GM21737 (cell line): ENCODE measurements around the gene NCS1.

Source experiments
- ATAC-seq: cut with Tn5 transposase; IDR thresholded peaks from one replicate; pipeline ENCODE4 v1.9.1; 2021; ENCODE audit warnings: mild to moderate bottlenecking, moderate library complexity; ENCODE audit not compliant: unreplicated experiment

NCS1 gene

GRCh38 chr9:130147198-130147597, 25.0 kb upstream of the NCS1 start:
- ATAC-seq, result no peak

GRCh38 chr9:130147910-130148309, 24.3 kb upstream of the NCS1 start:
- no peak for ATAC-seq

DNA sequence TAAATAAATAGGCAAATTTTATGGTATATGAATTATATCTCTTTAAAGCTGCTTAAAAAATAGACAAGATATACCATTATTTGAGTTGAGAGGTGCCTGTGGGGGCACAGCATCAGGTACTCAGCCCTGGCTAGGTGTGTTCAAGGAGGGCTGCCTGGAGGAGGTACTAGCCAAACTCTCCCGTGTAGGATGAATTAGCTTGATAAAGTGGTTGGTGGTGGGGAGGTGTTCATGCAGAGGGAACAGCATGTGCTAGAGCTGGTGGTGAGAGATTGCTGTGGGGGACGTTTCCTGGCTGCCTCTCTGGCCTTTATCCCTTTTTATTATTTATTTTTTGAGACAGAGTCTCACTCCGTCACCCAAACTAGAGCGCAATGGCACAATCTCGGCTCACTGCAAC, 23.2 kb upstream of the NCS1 start:
- ATAC-seq, result no peak

DNA sequence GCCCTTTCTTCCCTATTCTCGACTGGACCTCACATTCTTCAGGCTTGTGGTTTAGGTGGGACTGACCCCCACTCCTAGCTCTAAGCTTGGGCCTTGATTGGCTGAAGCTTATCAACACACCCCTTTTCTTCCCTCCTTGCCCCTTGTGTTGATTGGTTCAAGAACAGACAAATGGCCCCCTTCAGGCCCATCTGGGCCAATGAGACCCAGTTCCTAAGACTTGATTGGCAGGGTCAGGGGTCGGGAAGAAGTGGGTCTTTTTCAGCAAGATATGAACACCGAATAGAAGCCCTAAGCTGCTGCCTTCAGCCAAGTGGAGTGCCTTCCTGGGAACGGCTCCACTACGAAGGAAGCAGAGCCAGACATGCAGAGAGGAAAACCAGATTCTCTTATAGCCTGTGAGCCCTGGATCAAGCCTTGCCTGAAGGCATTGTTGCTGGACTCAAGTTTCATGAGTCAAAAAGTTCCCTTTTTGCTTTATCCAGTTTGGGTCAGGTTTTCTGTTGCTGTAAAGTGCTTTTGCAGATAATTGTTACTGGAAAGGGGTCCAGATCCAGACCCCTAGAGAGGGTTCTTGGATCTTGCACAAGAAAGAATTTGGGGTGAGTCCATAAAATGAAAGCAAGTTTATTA, 22.4 kb upstream of the NCS1 start:
- ATAC-seq, result no peak

- ATAC-seq, result no peak
Measured at GRCh38 chr9:130150779-130151382, 21.3 kb upstream of the NCS1 start.

DNA sequence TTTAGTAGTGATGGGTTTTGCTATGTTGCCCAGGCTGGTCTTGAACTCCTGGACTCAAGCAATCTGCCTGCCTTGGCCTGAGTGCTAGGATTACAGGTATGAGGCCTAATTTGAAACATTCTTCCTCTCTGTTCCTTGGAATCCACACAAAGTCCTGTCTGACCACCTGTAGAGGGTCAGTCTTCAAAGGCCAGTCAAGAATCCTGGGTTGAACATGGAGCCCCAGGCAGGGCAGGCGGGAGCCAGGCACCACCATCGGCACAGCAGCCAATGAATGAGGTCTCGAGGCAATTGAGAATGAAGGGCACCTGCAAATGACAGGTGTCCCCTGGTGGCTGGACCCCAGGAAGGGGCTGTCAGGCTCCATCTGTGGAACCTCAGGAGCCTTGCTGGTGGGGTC, 17.4 kb upstream of the NCS1 start:
- no peak for ATAC-seq

DNA sequence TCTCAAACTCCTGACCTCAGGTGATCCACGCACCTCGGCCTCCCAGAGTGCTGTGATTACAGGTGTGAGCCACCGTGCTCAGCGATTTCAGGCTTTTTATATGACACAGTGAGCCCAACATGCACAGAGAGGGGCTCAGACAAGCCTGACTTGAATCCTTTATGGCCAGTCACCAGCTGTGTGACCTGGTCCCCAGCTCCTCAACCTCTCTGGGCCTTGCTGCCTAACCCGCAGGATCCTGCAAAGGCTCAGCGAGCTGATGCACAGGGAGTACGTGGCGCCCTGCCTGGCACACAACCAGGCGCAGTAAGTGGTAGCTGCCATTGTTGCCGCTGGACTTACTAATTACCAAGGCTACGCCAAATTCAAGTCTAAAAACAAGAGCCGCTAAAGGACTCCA, 16.6 kb upstream of the NCS1 start:
- no peak for ATAC-seq

DNA sequence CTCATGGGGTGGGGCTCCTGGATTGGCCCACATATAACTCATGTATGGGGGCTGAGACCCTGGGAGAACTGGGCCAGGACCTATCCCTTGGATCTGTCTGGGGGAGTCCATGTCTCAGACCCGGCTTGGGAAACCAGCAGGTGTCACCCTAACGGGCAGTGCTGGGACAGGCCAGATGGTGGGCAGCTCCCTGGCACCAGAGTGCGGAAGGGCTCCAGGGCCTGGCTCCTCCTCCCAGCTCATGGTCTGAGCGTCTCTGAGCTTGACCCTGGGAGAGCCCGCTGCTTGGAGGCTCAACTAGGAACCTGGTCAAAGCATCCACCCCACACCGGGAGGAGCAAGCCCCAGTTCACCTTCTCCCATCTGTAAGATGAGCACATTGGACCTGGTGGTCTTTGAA, 15.5 kb upstream of the NCS1 start:
- ATAC-seq, result no peak

DNA sequence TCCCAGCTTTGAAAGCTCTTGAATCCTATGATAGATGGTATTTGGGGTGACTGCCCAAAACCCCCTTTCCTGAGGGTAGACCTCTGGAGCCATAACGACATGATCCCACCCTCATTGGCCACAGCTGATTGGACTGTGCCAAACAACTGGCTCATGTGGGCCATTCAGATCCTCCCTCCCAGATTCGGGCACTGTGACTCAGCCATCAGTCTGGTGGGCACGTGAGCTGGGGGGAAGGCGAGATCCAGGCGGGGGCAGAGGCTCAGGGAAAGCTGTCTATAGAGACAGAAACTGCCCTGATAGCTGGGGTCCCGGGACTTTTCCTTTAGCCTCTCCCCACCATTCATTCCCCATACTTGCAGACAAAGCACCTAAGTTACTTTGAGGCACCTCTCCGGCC, 15.1 kb upstream of the NCS1 start:
- ATAC-seq, result no peak

- ATAC-seq, result no peak
Measured at GRCh38 chr9:130158001-130158400, 14.2 kb upstream of the NCS1 start.

DNA sequence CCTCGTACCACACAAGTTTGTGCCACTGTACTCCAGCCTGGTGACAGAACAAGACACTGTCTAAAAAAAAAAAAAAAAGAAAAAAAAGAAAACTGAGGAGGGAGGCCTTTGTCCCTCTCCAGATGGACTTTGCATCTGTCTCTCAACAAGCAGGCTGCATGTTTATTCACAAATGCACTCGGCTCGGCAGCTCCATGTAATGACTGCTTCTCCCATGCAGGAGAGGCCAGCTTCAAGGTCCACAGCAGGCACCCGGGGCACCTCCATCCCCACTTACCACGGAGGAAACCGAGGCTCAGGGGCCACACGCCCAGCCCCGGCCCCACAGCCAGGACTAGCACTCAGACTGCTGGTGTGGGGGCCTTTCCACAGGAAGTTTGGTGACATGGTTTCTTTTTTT, 13.1 kb upstream of the NCS1 start:
- no peak for ATAC-seq

GRCh38 chr9:130159915-130160670, 12.1 kb upstream of the NCS1 start:
- no peak for ATAC-seq

DNA sequence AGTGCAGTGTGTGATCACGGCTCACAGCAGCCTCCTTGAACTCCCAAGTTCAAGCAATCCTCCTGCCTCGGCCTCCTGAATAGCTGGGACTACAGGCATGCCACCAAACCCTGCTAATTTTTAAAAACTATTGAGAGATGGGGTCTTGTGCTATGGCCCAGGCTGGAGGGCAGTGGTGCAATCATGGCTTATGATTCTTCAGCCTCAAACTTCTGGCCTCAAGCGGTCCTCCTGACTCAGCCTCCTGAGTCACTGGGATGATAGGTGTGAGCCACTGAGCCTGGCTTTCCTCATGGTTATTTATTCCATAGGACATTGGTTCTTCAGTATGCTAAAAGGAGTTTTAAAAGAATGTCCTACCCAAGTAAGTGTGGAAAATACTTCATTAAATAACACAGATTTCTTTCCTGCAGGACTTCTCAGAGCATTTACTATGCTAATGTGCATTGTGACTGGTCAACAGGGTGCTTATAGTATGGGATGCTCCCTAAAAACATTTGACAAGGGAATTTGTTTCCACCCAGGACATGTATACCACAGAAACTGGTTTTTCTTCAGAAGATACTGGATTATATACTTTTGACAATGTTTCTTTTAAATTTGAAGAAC, 11.2 kb upstream of the NCS1 start:
- ATAC-seq, result no peak

DNA sequence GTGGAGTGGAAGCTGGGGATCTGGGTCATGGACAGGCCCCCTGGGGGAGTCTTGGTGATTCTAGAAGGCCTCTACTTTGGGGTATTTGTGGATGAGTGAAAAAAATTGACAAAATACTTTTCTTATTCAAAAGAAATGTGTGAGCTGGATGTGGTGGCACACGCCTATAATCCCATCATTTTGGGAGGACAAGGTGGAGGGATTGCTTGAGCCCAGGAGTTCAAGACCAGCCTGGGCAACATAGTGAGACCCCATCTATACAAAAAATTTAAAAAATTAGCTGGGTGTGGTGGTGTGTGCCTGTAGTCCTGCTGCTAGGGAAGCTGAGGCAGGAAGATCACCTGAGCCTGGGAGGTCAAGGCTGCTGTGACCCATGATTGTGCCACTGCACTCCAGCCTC, 6.6 kb upstream of the NCS1 start:
- no peak for ATAC-seq

GRCh38 chr9:130166399-130166798, 5.8 kb upstream of the NCS1 start:
- no peak for ATAC-seq

GRCh38 chr9:130167927-130168326, 4.3 kb upstream of the NCS1 start:
- ATAC-seq, result no peak

GRCh38 chr9:130171226-130172148, 717 bp upstream of the NCS1 start:
- no peak for ATAC-seq

- no peak for ATAC-seq
Measured at GRCh38 chr9:130172858-130173665, 858 bp downstream of the NCS1 start.

DNA sequence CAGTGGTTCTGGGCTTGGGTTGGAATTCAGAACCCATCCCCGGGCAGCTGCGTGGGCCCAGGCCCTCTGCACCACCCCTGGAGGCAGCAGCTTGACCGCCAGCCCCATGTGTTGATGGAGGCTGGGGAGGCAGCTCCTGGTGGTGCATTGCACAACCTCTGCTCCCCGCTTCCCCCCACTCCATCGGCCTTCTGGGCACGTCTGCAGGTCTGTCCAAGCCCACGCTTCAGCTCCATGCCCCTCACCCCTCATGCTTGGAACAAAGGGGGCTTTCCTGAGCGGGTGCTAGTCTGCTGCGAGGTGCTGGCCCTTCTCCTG, 1.4 kb downstream of the NCS1 start:
- ATAC-seq, result no peak

DNA sequence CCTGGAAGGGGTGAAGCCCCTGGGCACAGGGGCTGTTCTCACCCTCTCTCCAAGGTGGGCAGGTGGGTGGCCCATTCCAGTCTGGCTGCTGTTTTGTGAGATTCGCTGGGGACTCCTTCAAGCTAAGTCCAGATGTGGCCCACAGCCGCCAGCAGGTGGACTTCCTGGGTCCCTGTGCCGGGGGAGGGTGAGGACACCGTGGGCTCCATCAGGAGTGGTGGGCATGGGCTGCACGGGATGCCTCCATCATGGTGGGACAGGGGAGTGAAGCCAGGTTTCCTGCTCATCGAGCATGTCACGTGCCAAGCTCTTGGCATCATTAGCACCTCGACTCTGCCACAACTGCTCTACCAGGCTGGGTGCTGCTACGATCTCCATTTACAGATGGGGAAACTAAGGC, 1.8 kb downstream of the NCS1 start:
- no peak for ATAC-seq
